ENCODE measurements around the gene POU2AF1.

DNA sequence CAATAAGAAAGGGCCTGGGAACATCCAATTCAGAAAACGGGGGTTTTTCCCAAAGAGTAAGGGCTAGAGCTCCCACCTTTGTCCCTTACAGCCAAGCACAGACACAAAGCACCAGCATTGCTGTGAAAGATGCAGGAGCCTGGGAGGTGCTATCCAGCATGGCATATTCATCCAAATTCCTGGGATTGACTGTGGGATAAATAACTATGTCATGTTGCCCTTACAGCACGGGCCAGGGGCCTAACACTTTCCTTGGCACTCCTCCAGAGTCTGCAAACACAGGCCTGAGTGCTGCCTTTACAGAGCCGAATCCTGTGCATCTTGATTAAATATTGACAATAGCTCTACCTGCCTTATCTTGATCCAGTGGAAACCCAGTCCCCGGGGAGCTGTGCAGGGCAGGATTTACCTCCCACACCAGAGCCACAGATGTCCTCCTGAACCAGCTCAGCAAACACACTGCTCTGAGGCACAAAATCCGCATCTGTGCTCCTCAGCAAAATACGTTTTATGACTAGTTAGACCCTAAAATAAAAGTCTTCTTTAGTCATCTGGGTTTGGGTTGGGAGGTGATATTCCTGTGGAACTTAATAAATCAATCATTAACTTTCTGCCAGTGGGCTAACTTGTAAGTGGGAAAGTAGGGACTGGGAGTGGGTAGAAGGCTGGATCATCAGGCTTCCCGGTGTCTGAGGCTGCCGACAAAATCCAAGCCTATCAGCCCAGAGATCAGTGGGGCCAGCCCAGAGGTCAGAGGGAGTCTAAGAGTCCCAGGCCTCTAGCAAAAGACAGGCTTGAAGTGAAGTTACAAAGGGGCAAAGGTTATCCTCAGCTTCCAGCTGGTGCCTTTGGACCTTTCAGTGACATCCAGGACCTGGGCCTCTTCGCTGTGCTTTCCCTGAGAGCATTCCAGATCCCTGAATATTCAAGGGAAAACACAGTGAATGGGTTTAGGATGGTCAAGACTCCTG lies 44.3 kb downstream of the POU2AF1 start:
- TF ChIP-seq, protein P1, sequence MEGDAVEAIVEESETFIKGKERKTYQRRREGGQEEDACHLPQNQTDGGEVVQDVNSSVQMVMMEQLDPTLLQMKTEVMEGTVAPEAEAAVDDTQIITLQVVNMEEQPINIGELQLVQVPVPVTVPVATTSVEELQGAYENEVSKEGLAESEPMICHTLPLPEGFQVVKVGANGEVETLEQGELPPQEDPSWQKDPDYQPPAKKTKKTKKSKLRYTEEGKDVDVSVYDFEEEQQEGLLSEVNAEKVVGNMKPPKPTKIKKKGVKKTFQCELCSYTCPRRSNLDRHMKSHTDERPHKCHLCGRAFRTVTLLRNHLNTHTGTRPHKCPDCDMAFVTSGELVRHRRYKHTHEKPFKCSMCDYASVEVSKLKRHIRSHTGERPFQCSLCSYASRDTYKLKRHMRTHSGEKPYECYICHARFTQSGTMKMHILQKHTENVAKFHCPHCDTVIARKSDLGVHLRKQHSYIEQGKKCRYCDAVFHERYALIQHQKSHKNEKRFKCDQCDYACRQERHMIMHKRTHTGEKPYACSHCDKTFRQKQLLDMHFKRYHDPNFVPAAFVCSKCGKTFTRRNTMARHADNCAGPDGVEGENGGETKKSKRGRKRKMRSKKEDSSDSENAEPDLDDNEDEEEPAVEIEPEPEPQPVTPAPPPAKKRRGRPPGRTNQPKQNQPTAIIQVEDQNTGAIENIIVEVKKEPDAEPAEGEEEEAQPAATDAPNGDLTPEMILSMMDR (IDR thresholded peaks at IDR 0.05; ENCODE audit: low read length): no peak
- TF ChIP-seq EZH2phosphoT487 (IDR thresholded peaks at IDR 0.05; ENCODE audit: low read length): no peak

Data from MM.1S (cell line).